ENCODE measurements around the gene DLGAP1. TPM values are rescaled to one million over a fixed set of nuclear protein-coding genes. Genes with fewer than 3 reads are reported as not detected.

The DLGAP1 gene
- total and polyA plus RNA-seq, 3 experiments from 2014 or later: 0.07 to 0.46 TPM; not detected in 1

GRCh38 chr18:3816610-3817363 lies 638.3 kb downstream of the DLGAP1 start:
- Mint-ChIP-seq H3K9me3 (peaks cover 0 to 1% (median 0%) of the 10 kb centered on the region in 5 donors), H3K36me3 (no peaks in the 10 kb centered on the region), H3K27me3 (peaks cover 5 to 20% of the 10 kb centered on the region in 2 donors), H3K4me3 (no peak overlapping the region), H3K4me1 (no peaks in the 10 kb centered on the region), H3K27ac (no peak overlapping the region)
- ChIA-PET CTCF (no interaction called here), POLR2A (no interaction called here)
- no peaks in the 10 kb centered on the region for H3K36me3 ChIP-seq (ENCODE audit: insufficient read depth, low read length)
- no peaks in the 10 kb centered on the region for H3K4me1 ChIP-seq (ENCODE audit: insufficient read depth, low read length)
- H3K9me3 ChIP-seq (ENCODE audit: low read length): no peaks in the 10 kb centered on the region
- DNase-seq: no peak
- H3K27me3 ChIP-seq (ENCODE audit: insufficient read depth, low read length, poor library complexity, severe bottlenecking): no peaks in the 10 kb centered on the region
- no peak overlapping the region for H3K27ac ChIP-seq (ENCODE audit: low read depth, low read length)
- no peak overlapping the region for H3K4me3 ChIP-seq (ENCODE audit: low read length)

- Mint-ChIP-seq H3K4me1 (no peaks in the 10 kb centered on the region), H3K36me3 (no peaks in the 10 kb centered on the region), H3K27me3 (peaks cover 5 to 20% of the 10 kb centered on the region in 2 donors), H3K27ac (no peak overlapping the region), H3K9me3 (peaks cover 0 to 1% (median 0%) of the 10 kb centered on the region in 5 donors), H3K4me3 (no peak overlapping the region)
- H3K4me3 ChIP-seq (ENCODE audit: low read length): no peak overlapping the region
- H3K27ac ChIP-seq (ENCODE audit: low read depth, low read length): no peak overlapping the region
- DNase-seq: no peak
- ChIA-PET CTCF (no interaction called here), POLR2A (no interaction called here)
- H3K36me3 ChIP-seq (ENCODE audit: insufficient read depth, low read length): no peaks in the 10 kb centered on the region
- no peaks in the 10 kb centered on the region for H3K4me1 ChIP-seq (ENCODE audit: insufficient read depth, low read length)
- H3K9me3 ChIP-seq (ENCODE audit: low read length): no peaks in the 10 kb centered on the region
- no peaks in the 10 kb centered on the region for H3K27me3 ChIP-seq (ENCODE audit: insufficient read depth, low read length, poor library complexity, severe bottlenecking)
These were observed 639.1 kb downstream of the DLGAP1 start for GRCh38 chr18:3815991-3816390.

- Mint-ChIP-seq H3K4me1 (no peaks in the 10 kb centered on the region), H3K36me3 (no peaks in the 10 kb centered on the region), H3K27ac (no peak overlapping the region), H3K9me3 (no peaks in the 10 kb centered on the region), H3K27me3 (peaks cover 5 to 14% of the 10 kb centered on the region in 2 donors), H3K4me3 (no peak overlapping the region)
- H3K36me3 ChIP-seq (ENCODE audit: insufficient read depth, low read length): no peaks in the 10 kb centered on the region
- ChIA-PET POLR2A (no interaction called here), CTCF (no interaction called here)
- no peaks in the 10 kb centered on the region for H3K27me3 ChIP-seq (ENCODE audit: insufficient read depth, low read length, poor library complexity, severe bottlenecking)
- no peaks in the 10 kb centered on the region for H3K4me1 ChIP-seq (ENCODE audit: insufficient read depth, low read length)
- H3K9me3 ChIP-seq (ENCODE audit: low read length): no peaks in the 10 kb centered on the region
- no peak overlapping the region for H3K27ac ChIP-seq (ENCODE audit: low read depth, low read length)
- DNase-seq: no peak
- no peak overlapping the region for H3K4me3 ChIP-seq (ENCODE audit: low read length)
These were observed 640.3 kb downstream of the DLGAP1 start for GRCh38 chr18:3814816-3815215.

- H3K4me1 Mint-ChIP-seq: no peaks in the 10 kb centered on the region
- H3K9me3 ChIP-seq (ENCODE audit: low read length): no peaks in the 10 kb centered on the region
- no peaks in the 10 kb centered on the region for H3K9me3 Mint-ChIP-seq
- no peak for DNase-seq
- H3K27ac Mint-ChIP-seq: no peak overlapping the region
- CTCF ChIA-PET: no interaction called here
- H3K4me3 Mint-ChIP-seq: no peak overlapping the region
- POLR2A ChIA-PET: no interaction called here
- no peak overlapping the region for H3K4me3 ChIP-seq (ENCODE audit: low read length)
- peaks cover 0 to 5% of the 10 kb centered on the region in 2 donors for H3K27me3 Mint-ChIP-seq
- H3K36me3 Mint-ChIP-seq: no peaks in the 10 kb centered on the region
- H3K27me3 ChIP-seq (ENCODE audit: insufficient read depth, low read length, poor library complexity, severe bottlenecking): no peaks in the 10 kb centered on the region
- no peaks in the 10 kb centered on the region for H3K36me3 ChIP-seq (ENCODE audit: insufficient read depth, low read length)
- H3K27ac ChIP-seq (ENCODE audit: low read depth, low read length): no peak overlapping the region
- H3K4me1 ChIP-seq (ENCODE audit: insufficient read depth, low read length): no peaks in the 10 kb centered on the region
These were observed 644.8 kb downstream of the DLGAP1 start for GRCh38 chr18:3810296-3810695.

DNA sequence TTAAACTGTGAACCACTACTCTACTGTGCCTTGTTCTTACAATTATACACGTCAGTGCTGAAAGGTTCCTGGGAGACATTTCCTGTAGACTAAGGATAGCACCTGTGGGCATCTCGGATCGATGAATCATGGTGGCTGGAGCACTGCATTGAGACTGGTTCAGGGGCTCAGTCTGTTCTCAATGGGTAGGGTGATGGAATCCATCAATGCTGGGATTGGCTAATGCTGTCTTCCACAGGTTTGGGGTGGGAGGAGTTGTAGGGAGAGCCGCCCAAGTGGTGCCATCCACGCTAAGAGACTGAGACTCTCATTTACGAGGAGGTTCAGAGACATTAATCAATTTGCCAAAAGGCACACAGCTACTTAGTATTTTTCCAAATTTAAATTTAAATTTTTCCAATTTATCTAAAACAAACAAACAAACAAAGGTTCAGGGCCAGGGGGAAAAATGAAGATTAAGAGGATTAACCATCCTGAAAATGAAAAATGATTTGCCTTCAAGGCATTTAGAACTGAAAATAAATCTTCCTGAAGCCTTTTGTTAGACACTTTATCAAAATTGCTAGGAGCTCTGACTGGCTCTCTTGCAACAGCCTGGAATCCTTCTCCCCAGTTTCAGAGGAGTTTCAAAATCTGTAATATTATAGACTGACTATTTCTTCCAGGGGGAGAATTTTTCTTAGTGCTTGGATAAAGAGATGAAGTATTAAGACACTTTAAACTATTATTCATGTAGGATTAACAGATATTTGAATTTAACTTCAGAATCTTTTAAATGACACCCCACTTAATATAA lies 645.9 kb downstream of the DLGAP1 start:
- Mint-ChIP-seq H3K36me3 (no peaks in the 10 kb centered on the region), H3K4me3 (no peak overlapping the region), H3K4me1 (no peaks in the 10 kb centered on the region), H3K27ac (no peak overlapping the region), H3K9me3 (no peaks in the 10 kb centered on the region), H3K27me3 (no peaks in the 10 kb centered on the region)
- no peaks in the 10 kb centered on the region for H3K27me3 ChIP-seq (ENCODE audit: insufficient read depth, low read length, poor library complexity, severe bottlenecking)
- no peaks in the 10 kb centered on the region for H3K4me1 ChIP-seq (ENCODE audit: insufficient read depth, low read length)
- H3K36me3 ChIP-seq (ENCODE audit: insufficient read depth, low read length): no peaks in the 10 kb centered on the region
- H3K9me3 ChIP-seq (ENCODE audit: low read length): no peaks in the 10 kb centered on the region
- H3K4me3 ChIP-seq (ENCODE audit: low read length): no peak overlapping the region
- no peak for DNase-seq
- ChIA-PET POLR2A (no interaction called here), CTCF (no interaction called here)
- H3K27ac ChIP-seq (ENCODE audit: low read depth, low read length): no peak overlapping the region

DNA sequence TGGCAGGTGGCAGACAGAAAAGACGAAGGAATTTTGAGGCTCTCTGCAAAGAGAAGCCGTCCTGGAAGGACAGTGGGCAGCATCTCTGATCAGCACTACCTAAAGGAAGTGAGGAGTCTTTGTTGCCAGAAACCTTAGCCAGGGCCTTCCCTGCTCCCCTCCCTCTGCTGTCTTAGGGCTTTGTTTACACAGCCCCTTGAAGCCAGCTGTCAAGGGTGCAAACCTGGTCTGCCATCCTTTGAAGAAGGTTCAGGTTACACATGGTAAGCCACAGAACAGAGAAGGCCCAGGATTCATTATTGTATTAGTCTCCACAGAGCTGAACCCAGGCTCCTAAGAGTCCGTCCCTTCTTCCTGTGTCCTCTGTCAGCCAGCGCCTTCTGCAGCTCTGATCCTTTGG lies 648.5 kb downstream of the DLGAP1 start:
- no peaks in the 10 kb centered on the region for H3K4me1 Mint-ChIP-seq
- ChIA-PET POLR2A (no interaction called here), CTCF (no interaction called here)
- no peaks in the 10 kb centered on the region for H3K4me1 ChIP-seq (ENCODE audit: insufficient read depth, low read length)
- H3K27ac ChIP-seq (ENCODE audit: low read depth, low read length): no peak overlapping the region
- H3K9me3 Mint-ChIP-seq: no peaks in the 10 kb centered on the region
- H3K4me3 Mint-ChIP-seq: no peak overlapping the region
- DNase-seq: no peak
- no peaks in the 10 kb centered on the region for H3K36me3 ChIP-seq (ENCODE audit: insufficient read depth, low read length)
- H3K4me3 ChIP-seq (ENCODE audit: low read length): no peak overlapping the region
- no peaks in the 10 kb centered on the region for H3K27me3 ChIP-seq (ENCODE audit: insufficient read depth, low read length, poor library complexity, severe bottlenecking)
- no peaks in the 10 kb centered on the region for H3K36me3 Mint-ChIP-seq
- H3K27me3 Mint-ChIP-seq: no peaks in the 10 kb centered on the region
- no peak overlapping the region for H3K27ac Mint-ChIP-seq
- no peaks in the 10 kb centered on the region for H3K9me3 ChIP-seq (ENCODE audit: low read length)

DNA sequence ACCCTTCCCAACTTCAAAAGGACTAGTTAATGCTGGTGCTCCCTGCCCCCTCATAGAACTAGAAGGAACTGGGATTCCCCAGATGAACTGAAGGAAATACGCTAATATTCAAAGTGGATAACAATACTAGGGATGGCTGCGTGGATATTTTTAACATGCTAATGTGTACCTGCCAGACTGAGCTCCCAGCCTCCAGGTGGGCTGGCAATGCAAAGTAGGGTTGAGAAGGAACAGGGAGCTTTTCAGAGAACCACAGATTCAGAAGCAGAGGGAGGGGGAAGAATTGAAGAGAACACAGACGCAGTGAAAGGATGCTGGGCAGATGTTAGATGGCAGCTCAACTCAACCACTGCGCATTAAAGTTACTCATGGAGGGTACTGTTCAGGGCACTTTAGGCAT lies 650.8 kb downstream of the DLGAP1 start:
- H3K27ac Mint-ChIP-seq: no peak overlapping the region
- Histone ChIP-seq H3K4me1 (ENCODE audit: insufficient read depth, low read length) (no peaks in the 10 kb centered on the region), H3K4me3 (ENCODE audit: low read length) (no peak overlapping the region), H3K9me3 (ENCODE audit: low read length) (no peaks in the 10 kb centered on the region), H3K27ac (ENCODE audit: low read depth, low read length) (no peak overlapping the region), H3K27me3 (ENCODE audit: insufficient read depth, low read length, poor library complexity, severe bottlenecking) (no peaks in the 10 kb centered on the region), H3K36me3 (ENCODE audit: insufficient read depth, low read length) (no peaks in the 10 kb centered on the region)
- H3K36me3 Mint-ChIP-seq: no peaks in the 10 kb centered on the region
- no peaks in the 10 kb centered on the region for H3K4me1 Mint-ChIP-seq
- no peaks in the 10 kb centered on the region for H3K9me3 Mint-ChIP-seq
- POLR2A ChIA-PET: no interaction called here
- no peak for DNase-seq
- H3K27me3 Mint-ChIP-seq: peaks cover 0 to 10% of the 10 kb centered on the region in 2 donors
- no peak overlapping the region for H3K4me3 Mint-ChIP-seq
- CTCF ChIA-PET: no interaction called here

DNA sequence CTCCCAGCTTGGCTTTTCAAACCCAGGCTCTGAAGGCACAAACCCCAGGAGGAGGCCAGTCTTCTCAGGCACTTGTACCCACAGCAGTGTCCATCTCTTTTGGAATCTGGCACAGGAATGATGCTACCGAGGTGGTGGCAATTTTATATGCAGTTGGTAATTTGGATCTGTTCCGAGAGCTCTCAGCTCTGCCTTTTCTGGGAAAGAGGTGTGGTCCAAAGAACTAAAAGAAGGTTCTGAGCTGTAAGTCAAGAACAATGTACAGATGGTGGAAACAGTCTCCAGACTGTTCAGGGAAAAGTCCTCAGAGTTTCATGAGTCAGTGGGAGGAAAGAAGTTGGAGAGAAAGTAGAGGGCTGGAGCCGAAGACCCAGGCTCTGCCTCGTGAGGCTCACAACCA lies 651.8 kb downstream of the DLGAP1 start:
- H3K4me1 ChIP-seq (ENCODE audit: insufficient read depth, low read length): no peaks in the 10 kb centered on the region
- Mint-ChIP-seq H3K36me3 (no peaks in the 10 kb centered on the region), H3K27me3 (peaks cover 0 to 10% of the 10 kb centered on the region in 2 donors), H3K27ac (no peak overlapping the region), H3K4me3 (no peak overlapping the region), H3K9me3 (no peaks in the 10 kb centered on the region), H3K4me1 (no peaks in the 10 kb centered on the region)
- no peaks in the 10 kb centered on the region for H3K36me3 ChIP-seq (ENCODE audit: insufficient read depth, low read length)
- DNase-seq: no peak
- H3K4me3 ChIP-seq (ENCODE audit: low read length): no peak overlapping the region
- ChIA-PET POLR2A (no interaction called here), CTCF (interaction anchor here (0.7 kb wide), 1 partner anchor 32 kb away, joined by 3 read pairs; no protein-coding TSS in a partner anchor)
- H3K27me3 ChIP-seq (ENCODE audit: insufficient read depth, low read length, poor library complexity, severe bottlenecking): no peaks in the 10 kb centered on the region
- H3K9me3 ChIP-seq (ENCODE audit: low read length): no peaks in the 10 kb centered on the region
- no peak overlapping the region for H3K27ac ChIP-seq (ENCODE audit: low read depth, low read length)

Measured in CD8-positive, alpha-beta memory T cell (primary cell).